ENCODE data around the gene IL1RL2. TPM values are rescaled to one million over a fixed set of nuclear protein-coding genes. Genes with fewer than 3 reads are reported as not detected.

IL1RL2 gene
- total RNA-seq, 1 experiment from 2014 or later: not detected

DNA sequence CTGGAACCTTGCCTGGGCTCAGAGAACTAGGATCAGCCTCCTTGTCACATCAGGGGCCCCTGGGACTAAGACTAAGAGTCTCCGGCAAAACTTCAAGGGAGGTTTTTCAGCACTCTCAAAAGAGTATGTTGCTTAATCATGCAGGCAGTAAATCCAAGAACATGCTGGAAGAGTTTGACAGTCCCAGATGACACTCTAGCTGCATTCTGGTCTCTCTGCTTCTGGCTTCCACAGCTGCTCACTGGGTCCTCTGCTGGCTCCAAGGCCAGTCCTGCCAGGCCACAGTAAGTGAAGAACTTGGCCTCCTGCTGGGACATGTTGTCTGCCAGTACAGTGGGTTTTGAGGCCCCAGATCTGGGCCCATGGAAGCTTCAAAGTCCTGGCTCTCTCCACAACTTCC, 79.4 kb downstream of the IL1RL2 start:
- H3K36me3 Mint-ChIP-seq: no peaks in the 10 kb centered on the region
- ChIA-PET CTCF (interaction anchor here (2.1 kb wide), 1 partner anchor 15 kb away, joined by 11 read pairs; no protein-coding TSS in a partner anchor), POLR2A (no interaction called here)
- no peak for DNase-seq (ENCODE audit: low spot score)
- H3K4me1 Mint-ChIP-seq: peaks cover 5% of the 10 kb centered on the region
- H3K4me3 Mint-ChIP-seq: no peak overlapping the region
- TF ChIP-seq ZNF416 (CRISPR knock-in tag; IDR thresholded peaks at IDR 0.05) (no peak), ZNF232 (CRISPR knock-in tag; IDR thresholded peaks at IDR 0.05) (no peak), ZNF138 (CRISPR knock-in tag; conservative IDR thresholded peaks at IDR 0.05) (no peak), GABPB1 (CRISPR knock-in tag; IDR thresholded peaks at IDR 0.05) (no peak), ETV6 (CRISPR knock-in tag; IDR thresholded peaks at IDR 0.05) (no peak), E2F1 (CRISPR knock-in tag; IDR thresholded peaks at IDR 0.05) (no peak), ZBTB43 (CRISPR knock-in tag; IDR thresholded peaks at IDR 0.05) (no peak), SMAD4 (CRISPR knock-in tag; IDR thresholded peaks at IDR 0.05) (no peak), PRRX2 (CRISPR knock-in tag; IDR thresholded peaks at IDR 0.05) (no peak), TCF7 (CRISPR knock-in tag; IDR thresholded peaks at IDR 0.05; ENCODE audit: low read depth) (no peak), ATF6 (CRISPR knock-in tag; IDR thresholded peaks at IDR 0.05) (no peak), SP1 (CRISPR knock-in tag; conservative IDR thresholded peaks at IDR 0.05) (no peak)
- TF ChIP-seq, protein P1, sequence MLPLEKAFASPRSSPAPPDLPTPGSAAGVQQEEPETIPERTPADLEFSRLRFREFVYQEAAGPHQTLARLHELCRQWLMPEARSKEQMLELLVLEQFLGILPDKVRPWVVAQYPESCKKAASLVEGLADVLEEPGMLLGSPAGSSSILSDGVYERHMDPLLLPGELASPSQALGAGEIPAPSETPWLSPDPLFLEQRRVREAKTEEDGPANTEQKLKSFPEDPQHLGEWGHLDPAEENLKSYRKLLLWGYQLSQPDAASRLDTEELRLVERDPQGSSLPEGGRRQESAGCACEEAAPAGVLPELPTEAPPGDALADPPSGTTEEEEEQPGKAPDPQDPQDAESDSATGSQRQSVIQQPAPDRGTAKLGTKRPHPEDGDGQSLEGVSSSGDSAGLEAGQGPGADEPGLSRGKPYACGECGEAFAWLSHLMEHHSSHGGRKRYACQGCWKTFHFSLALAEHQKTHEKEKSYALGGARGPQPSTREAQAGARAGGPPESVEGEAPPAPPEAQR (CRISPR knock-in tag; IDR thresholded peaks at IDR 0.05): no peak
- TF ChIP-seq, protein P2, sequence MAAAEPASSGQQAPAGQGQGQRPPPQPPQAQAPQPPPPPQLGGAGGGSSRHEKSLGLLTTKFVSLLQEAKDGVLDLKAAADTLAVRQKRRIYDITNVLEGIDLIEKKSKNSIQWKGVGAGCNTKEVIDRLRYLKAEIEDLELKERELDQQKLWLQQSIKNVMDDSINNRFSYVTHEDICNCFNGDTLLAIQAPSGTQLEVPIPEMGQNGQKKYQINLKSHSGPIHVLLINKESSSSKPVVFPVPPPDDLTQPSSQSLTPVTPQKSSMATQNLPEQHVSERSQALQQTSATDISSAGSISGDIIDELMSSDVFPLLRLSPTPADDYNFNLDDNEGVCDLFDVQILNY (CRISPR knock-in tag; IDR thresholded peaks at IDR 0.05): no peak
- TF ChIP-seq, protein P3, sequence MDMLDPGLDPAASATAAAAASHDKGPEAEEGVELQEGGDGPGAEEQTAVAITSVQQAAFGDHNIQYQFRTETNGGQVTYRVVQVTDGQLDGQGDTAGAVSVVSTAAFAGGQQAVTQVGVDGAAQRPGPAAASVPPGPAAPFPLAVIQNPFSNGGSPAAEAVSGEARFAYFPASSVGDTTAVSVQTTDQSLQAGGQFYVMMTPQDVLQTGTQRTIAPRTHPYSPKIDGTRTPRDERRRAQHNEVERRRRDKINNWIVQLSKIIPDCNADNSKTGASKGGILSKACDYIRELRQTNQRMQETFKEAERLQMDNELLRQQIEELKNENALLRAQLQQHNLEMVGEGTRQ (CRISPR knock-in tag; IDR thresholded peaks at IDR 0.05): no peak
- TF ChIP-seq, protein P4, sequence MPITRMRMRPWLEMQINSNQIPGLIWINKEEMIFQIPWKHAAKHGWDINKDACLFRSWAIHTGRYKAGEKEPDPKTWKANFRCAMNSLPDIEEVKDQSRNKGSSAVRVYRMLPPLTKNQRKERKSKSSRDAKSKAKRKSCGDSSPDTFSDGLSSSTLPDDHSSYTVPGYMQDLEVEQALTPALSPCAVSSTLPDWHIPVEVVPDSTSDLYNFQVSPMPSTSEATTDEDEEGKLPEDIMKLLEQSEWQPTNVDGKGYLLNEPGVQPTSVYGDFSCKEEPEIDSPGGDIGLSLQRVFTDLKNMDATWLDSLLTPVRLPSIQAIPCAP (CRISPR knock-in tag; IDR thresholded peaks at IDR 0.05): no peak
- peaks cover 9% of the 10 kb centered on the region; the same call in 1 of the 2 replicates for H3K9me3 Mint-ChIP-seq
- no peak for ATAC-seq
- H3K27me3 Mint-ChIP-seq (ENCODE audit: low read depth): peaks cover 3% of the 10 kb centered on the region; the same call in 1 of the 2 replicates
- no peak overlapping the region for H3K27ac Mint-ChIP-seq

DNA sequence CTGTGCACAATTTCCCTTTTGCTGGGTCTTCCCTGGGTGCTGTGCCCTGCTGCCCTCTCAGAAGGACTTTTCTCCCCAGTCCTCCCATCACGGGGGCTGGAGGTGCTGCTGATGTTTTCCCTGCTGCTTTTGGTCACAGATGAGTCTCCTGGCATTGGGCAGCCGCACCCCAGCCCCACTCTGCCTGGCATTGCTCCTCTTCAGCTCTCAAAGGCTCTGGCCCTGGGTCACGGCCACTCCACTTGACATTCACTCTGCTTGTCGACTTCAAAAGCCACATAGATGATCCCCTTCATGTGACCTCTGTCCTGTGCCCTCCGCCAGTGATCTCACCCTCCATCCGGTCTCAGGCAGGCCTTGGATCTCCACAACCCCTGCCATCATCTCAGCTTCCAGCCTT, 81.0 kb downstream of the IL1RL2 start:
- TF ChIP-seq, protein P1 (CRISPR knock-in tag; IDR thresholded peaks at IDR 0.05): no peak

More for the DNA sequence above, 81.0 kb downstream of the IL1RL2 start:
- ATAC-seq: no peak
- no peak overlapping the region for H3K4me3 Mint-ChIP-seq
- peaks cover 9% of the 10 kb centered on the region; the same call in 1 of the 2 replicates for H3K9me3 Mint-ChIP-seq
- POLR2A ChIA-PET: no interaction called here
- H3K4me1 Mint-ChIP-seq: peaks cover 5% of the 10 kb centered on the region
- H3K36me3 Mint-ChIP-seq: no peaks in the 10 kb centered on the region
- CTCF ChIA-PET: interaction anchor here (0.9 kb wide), 1 partner anchor 27 kb away, joined by 3 read pairs; no protein-coding TSS in a partner anchor
- no peak for DNase-seq (ENCODE audit: low spot score)
- H3K27ac Mint-ChIP-seq: no peak overlapping the region
- peaks cover 3% of the 10 kb centered on the region; the same call in 1 of the 2 replicates for H3K27me3 Mint-ChIP-seq (ENCODE audit: low read depth)
